OCI-LY7 (cell line): Measurements from ENCODE around the gene MYOM3. TPM values are rescaled to one million over a fixed set of nuclear protein-coding genes. Genes with fewer than 3 reads are reported as not detected.

Experiments used
- BruUV-seq: library from RNA; stranded (reverse); fragments of 400-500 nt; replicated peaks from 2 replicates; lab custom pipeline; 2021; lab: Mats Ljungman, UMichigan
- CTCF ChIA-PET: fragments of 300-600 bp; sonication (Branson Sonifier 250); formaldehyde crosslinking; loops from one replicate; lab custom pipeline; 2022; ENCODE audit warnings: antibody characterized with exemption; ENCODE audit not compliant: unreplicated experiment; lab: Charles Lee
- POLR2A ChIA-PET: fragments of 300-600 bp; sonication (Branson Sonifier 250); formaldehyde crosslinking; loops from one replicate; lab custom pipeline; 2022; ENCODE audit warnings: antibody characterized with exemption; lab: Charles Lee
- DNase-seq: peaks from one replicate; pipeline ENCODE4 v3.0.0-alpha.2; 2015; ENCODE audit warnings: low spot score
- H2AFZ ChIP-seq: fragments of 200-600 bp; sonication (generic), shearing (Covaris generic); 2 replicates; pipeline ENCODE4 v1.6.1; 2014; ENCODE audit warnings: mild to moderate bottlenecking, antibody characterized with exemption, low read length, moderate library complexity
- H3K27ac ChIP-seq: fragments of 200-600 bp; sonication (generic); 2 replicates; pipeline ENCODE4 v1.5.1; 2014; ENCODE audit warnings: mixed run types, low read depth, mild to moderate bottlenecking, moderate library complexity, low read length, inconsistent platforms; ENCODE audit not compliant: poor library complexity, severe bottlenecking
- H3K36me3 ChIP-seq: fragments of 200-600 bp; sonication (generic); 2 replicates; pipeline ENCODE4 v1.6.1; 2014; ENCODE audit warnings: mild to moderate bottlenecking, antibody characterized with exemption, low read length, moderate library complexity, mixed read lengths; ENCODE audit not compliant: insufficient read depth
- H3K4me1 ChIP-seq: fragments of 200-600 bp; sonication (generic); 2 replicates; pipeline ENCODE4 v1.5.1; 2014; ENCODE audit warnings: mild to moderate bottlenecking, low read length; ENCODE audit not compliant: insufficient read depth, poor library complexity, severe bottlenecking
- H3K4me2 ChIP-seq: fragments of 200-600 bp; sonication (generic); 2 replicates; pipeline ENCODE4 v1.6.1; 2014; ENCODE audit warnings: mild to moderate bottlenecking, low read length
- H3K4me3 ChIP-seq: fragments of 200-600 bp; sonication (generic); 2 replicates; pipeline ENCODE4 v1.5.1; 2014; ENCODE audit warnings: mild to moderate bottlenecking, low read depth, low read length; ENCODE audit not compliant: poor library complexity, severe bottlenecking
- H3K79me2 ChIP-seq: fragments of 200-600 bp; sonication (generic); 2 replicates; pipeline ENCODE4 v1.6.1; 2016; ENCODE audit warnings: low read depth, mild to moderate bottlenecking, low read length, moderate library complexity, mixed read lengths; ENCODE audit not compliant: insufficient read depth
- H3K9me2 ChIP-seq: fragments of 200-600 bp; sonication (generic); 2 replicates; pipeline ENCODE4 v1.6.1; 2016; ENCODE audit warnings: mild to moderate bottlenecking, low read length, mixed read lengths; ENCODE audit not compliant: insufficient read depth
- H3K9me3 ChIP-seq: fragments of 200-600 bp; sonication (generic); 2 replicates; pipeline ENCODE4 v1.6.1; 2014; ENCODE audit warnings: mild to moderate bottlenecking, mixed run types, low read length, mixed read lengths
- H4K20me1 ChIP-seq: fragments of 200-600 bp; sonication (generic); 2 replicates; pipeline ENCODE4 v1.6.1; 2014; ENCODE audit warnings: mild to moderate bottlenecking, antibody characterized with exemption, low read length, moderate library complexity, mixed read lengths; ENCODE audit not compliant: insufficient read depth
- EZH2phosphoT487 ChIP-seq: fragments of 200-600 bp; sonication (generic); IDR thresholded peaks from 2 replicates; pipeline ENCODE4 v1.6.1; 2018; ENCODE audit warnings: low read depth, borderline replicate concordance, mild to moderate bottlenecking, mixed run types, antibody characterized with exemption, low read length, moderate library complexity, mixed read lengths
- intact Hi-C: fragments of 100-400 bp; cut with micrococcal nuclease; formaldehyde crosslinking; loops from one replicate; pipeline ENCODE4 v1.10.0; 2022; ENCODE audit not compliant: unreplicated experiment
- total RNA-seq, 2 experiments: library from RNA; depleted of rRNA in 1 of 2; stranded (reverse); fragments of >200 nt in 1 of 2; shearing (Covaris generic) in 1 of 2; gene quantifications; 2 replicates each; pipeline ENCODE4 v1.2.3, GENCODE V29; 2014 to 2022
- TF ChIP-seq, protein P1 (sequence below): fragments of 200-600 bp; sonication (generic); conservative IDR thresholded peaks from 2 replicates; pipeline ENCODE4 v1.5.1; 2014; ENCODE audit warnings: mild to moderate bottlenecking, antibody characterized with exemption, low read length, moderate library complexity, mixed read lengths

MYOM3 gene
- total RNA-seq, 2 experiments from 2014 or later = not detected

DNA sequence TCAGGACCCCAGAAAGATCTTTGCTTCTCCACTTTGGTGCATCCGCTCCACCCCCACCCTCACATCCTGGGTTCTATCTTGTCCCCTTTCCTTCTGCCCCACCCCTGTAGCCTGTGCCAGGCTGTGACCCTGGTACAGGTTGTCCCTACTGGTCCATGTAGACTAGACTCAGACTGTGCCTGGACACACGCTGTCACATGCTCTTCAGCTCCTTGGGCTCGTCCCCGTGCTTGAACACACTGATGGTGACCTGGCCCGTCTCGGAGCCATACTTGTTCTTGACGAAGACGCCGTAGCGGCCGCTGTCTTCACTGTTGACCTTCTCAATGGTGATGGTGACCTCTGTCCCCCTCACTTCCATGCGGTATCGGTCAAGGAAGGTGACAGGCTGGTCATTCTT lies 54.8 kb downstream of the MYOM3 start:
- H3K79me2 ChIP-seq = no peaks in the 10 kb centered on the region
- no TSS peak for BruUV-seq

DNA sequence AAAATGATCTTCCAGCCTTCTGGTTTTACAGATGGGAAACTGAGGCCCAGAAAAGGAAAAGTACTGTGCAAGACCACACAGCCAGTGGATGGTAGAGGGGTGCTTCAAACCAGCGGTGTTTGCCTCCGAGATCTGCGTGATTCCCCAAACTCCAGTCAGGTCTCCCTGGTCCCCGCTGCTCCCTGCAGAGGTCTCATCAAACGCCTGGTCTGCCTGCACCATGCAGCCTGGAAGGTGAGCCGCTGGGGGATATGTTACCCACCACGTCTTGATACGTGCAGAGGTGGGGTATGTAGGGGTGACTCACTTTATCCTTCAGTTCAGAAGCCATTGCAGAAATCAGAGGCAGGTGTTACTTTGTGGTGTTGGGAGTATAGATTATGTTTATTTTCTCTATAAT lies 56.3 kb downstream of the MYOM3 start:
- Histone ChIP-seq H2AFZ (no peak overlapping the region), H3K36me3 (no peaks in the 10 kb centered on the region), H4K20me1 (no peaks in the 10 kb centered on the region), H3K4me3 (no peak overlapping the region), H3K9me2 (no peaks in the 10 kb centered on the region), H3K79me2 (no peaks in the 10 kb centered on the region), H3K27ac (no peak overlapping the region), H3K9me3 (no peaks in the 10 kb centered on the region), H3K4me1 (no peaks in the 10 kb centered on the region), H3K4me2 (no peak overlapping the region)
- no TSS peak for BruUV-seq
- TF ChIP-seq EZH2phosphoT487 = no peak
- TF ChIP-seq, protein P1, sequence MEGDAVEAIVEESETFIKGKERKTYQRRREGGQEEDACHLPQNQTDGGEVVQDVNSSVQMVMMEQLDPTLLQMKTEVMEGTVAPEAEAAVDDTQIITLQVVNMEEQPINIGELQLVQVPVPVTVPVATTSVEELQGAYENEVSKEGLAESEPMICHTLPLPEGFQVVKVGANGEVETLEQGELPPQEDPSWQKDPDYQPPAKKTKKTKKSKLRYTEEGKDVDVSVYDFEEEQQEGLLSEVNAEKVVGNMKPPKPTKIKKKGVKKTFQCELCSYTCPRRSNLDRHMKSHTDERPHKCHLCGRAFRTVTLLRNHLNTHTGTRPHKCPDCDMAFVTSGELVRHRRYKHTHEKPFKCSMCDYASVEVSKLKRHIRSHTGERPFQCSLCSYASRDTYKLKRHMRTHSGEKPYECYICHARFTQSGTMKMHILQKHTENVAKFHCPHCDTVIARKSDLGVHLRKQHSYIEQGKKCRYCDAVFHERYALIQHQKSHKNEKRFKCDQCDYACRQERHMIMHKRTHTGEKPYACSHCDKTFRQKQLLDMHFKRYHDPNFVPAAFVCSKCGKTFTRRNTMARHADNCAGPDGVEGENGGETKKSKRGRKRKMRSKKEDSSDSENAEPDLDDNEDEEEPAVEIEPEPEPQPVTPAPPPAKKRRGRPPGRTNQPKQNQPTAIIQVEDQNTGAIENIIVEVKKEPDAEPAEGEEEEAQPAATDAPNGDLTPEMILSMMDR = no peak
- CTCF ChIA-PET = no interaction called here
- POLR2A ChIA-PET = no interaction called here
- DNase-seq = no peak
- intact Hi-C loops = no loop called here

More for the DNA sequence above, 54.8 kb downstream of the MYOM3 start:
- H3K9me3 ChIP-seq = no peaks in the 10 kb centered on the region
- DNase-seq = no peak
- no peaks in the 10 kb centered on the region for H4K20me1 ChIP-seq
- no peaks in the 10 kb centered on the region for H3K36me3 ChIP-seq
- TF ChIP-seq EZH2phosphoT487 = no peak
- TF ChIP-seq, protein P1 = no peak
- H3K27ac ChIP-seq = no peak overlapping the region
- no peak overlapping the region for H2AFZ ChIP-seq
- H3K4me2 ChIP-seq = no peak overlapping the region
- H3K9me2 ChIP-seq = no peaks in the 10 kb centered on the region
- intact Hi-C loops = no loop called here
- ChIA-PET POLR2A (no interaction called here), CTCF (no interaction called here)
- H3K4me1 ChIP-seq = no peaks in the 10 kb centered on the region
- H3K4me3 ChIP-seq = no peak overlapping the region

DNA sequence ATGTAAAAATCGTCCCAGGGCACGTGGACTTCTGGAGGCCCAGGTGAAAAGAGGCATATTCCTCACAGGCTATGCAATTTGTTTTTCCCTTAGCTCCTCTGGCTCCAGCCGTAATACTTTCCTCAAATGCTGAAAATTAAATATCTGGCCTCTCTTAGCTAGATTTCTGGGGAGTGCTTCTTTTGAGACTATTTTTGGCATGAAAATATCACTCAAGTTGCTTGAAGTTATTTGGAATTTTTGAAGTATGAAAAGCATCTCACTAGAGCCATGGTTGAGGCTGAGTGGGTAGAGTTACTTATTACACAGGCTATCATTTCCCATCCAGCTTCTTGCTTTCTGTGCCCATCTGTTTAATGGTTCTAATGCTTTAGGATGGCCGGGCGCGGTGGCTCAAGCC lies 59.7 kb downstream of the MYOM3 start:
- Histone ChIP-seq H3K4me1 (no peaks in the 10 kb centered on the region), H3K9me3 (no peaks in the 10 kb centered on the region), H3K79me2 (no peaks in the 10 kb centered on the region), H4K20me1 (no peaks in the 10 kb centered on the region), H3K36me3 (no peaks in the 10 kb centered on the region), H3K4me3 (no peak overlapping the region), H3K9me2 (no peaks in the 10 kb centered on the region), H2AFZ (no peak overlapping the region), H3K27ac (no peak overlapping the region), H3K4me2 (no peak overlapping the region)
- DNase-seq = no peak
- intact Hi-C loops = no loop called here
- POLR2A ChIA-PET = no interaction called here
- BruUV-seq = no TSS peak
- no peak for TF ChIP-seq EZH2phosphoT487
- TF ChIP-seq, protein P1 = no peak
- CTCF ChIA-PET = no interaction called here
